ENCODE measurements around the gene DCUN1D5. TPM values are rescaled to one million over a fixed set of nuclear protein-coding genes. Genes with fewer than 3 reads are reported as not detected.

Gene DCUN1D5
- total RNA-seq, 1 experiment from 2014 or later: 68.3 TPM

GRCh38 chr11:103114836-103115235 is 22.9 kb upstream of the DCUN1D5 start:
- ChIA-PET POLR2A (no interaction called here), CTCF (no interaction called here)
- Histone ChIP-seq H3K4me1 (ENCODE audit: control insufficient read depth, insufficient read depth, low read length) (peaks cover 6% of the 10 kb centered on the region; the same call in 1 of the 2 replicates), H3K4me3 (ENCODE audit: low read depth in 2 of 2, low read length in 2 of 2) (no peak overlapping the region), H3K27ac (ENCODE audit: low read length) (no peak overlapping the region), H3K36me3 (ENCODE audit: control insufficient read depth, insufficient read depth, low read length) (no peaks in the 10 kb centered on the region), H3K27me3 (ENCODE audit: control insufficient read depth, insufficient read depth, low read length) (no peaks in the 10 kb centered on the region), H3K9me3 (ENCODE audit: control insufficient read depth, insufficient read depth, low read depth, low read length) (no peaks in the 10 kb centered on the region)
- intact Hi-C loops (cut with micrococcal nuclease; ENCODE audit: unreplicated experiment): no loop called here
- TF ChIP-seq SIN3A (IDR thresholded peaks at IDR 0.05; ENCODE audit: borderline replicate concordance, insufficient read depth, low read depth, low read length) (no peak), TCF7L2 (IDR thresholded peaks at IDR 0.05; ENCODE audit: low read depth, low read length) (no peak)
- in situ Hi-C loops (cut with HindIII; ENCODE audit: low pct_unique_long_range_greater_than_20kb, low sequenced_read_pairs): no loop called here
- BruUV-seq (replicated peaks): no TSS peak
- no peak for ATAC-seq
- DNase-seq (ENCODE audit: low read depth, low spot score): no peak

- Histone ChIP-seq H3K4me3 (ENCODE audit: low read depth in 2 of 2, low read length in 2 of 2) (no peak overlapping the region), H3K4me1 (ENCODE audit: control insufficient read depth, insufficient read depth, low read length) (peaks cover 6% of the 10 kb centered on the region; the same call in 1 of the 2 replicates), H3K9me3 (ENCODE audit: control insufficient read depth, insufficient read depth, low read depth, low read length) (no peaks in the 10 kb centered on the region), H3K36me3 (ENCODE audit: control insufficient read depth, insufficient read depth, low read length) (no peaks in the 10 kb centered on the region), H3K27ac (ENCODE audit: low read length) (no peak overlapping the region), H3K27me3 (ENCODE audit: control insufficient read depth, insufficient read depth, low read length) (no peaks in the 10 kb centered on the region)
- intact Hi-C loops (cut with micrococcal nuclease; ENCODE audit: unreplicated experiment): no loop called here
- in situ Hi-C loops (cut with HindIII; ENCODE audit: low pct_unique_long_range_greater_than_20kb, low sequenced_read_pairs): no loop called here
- CTCF ChIA-PET: interaction anchor here (0.5 kb wide), 1 partner anchor 773 kb away, joined by 3 read pairs; no protein-coding TSS in a partner anchor
- TF ChIP-seq POLR2AphosphoS5 (IDR thresholded peaks at IDR 0.05; ENCODE audit: low read depth, low read length): no peak
- TF ChIP-seq CTCF (IDR thresholded peaks at IDR 0.05): no peak
- TF ChIP-seq SIN3A (IDR thresholded peaks at IDR 0.05; ENCODE audit: borderline replicate concordance, insufficient read depth, low read depth, low read length): no peak
- no peak for TF ChIP-seq REST (IDR thresholded peaks at IDR 0.05; ENCODE audit: insufficient read depth in 1 of 2, low read depth in 2 of 2, low read length in 1 of 2)
- TF ChIP-seq TCF7L2 (IDR thresholded peaks at IDR 0.05; ENCODE audit: low read depth, low read length): no peak
- POLR2A ChIA-PET: no interaction called here
- no TSS peak for BruUV-seq (replicated peaks)
- no peak for DNase-seq (ENCODE audit: low read depth, low spot score)
- no peak for ATAC-seq
These were observed 20.4 kb upstream of the DCUN1D5 start for GRCh38 chr11:103112364-103112763.

- intact Hi-C loops (cut with micrococcal nuclease; ENCODE audit: unreplicated experiment): no loop called here
- POLR2A ChIA-PET: no interaction called here
These were observed 19.4 kb upstream of the DCUN1D5 start for GRCh38 chr11:103111400-103111799.

More at GRCh38 chr11:103111400-103111799, 19.4 kb upstream of the DCUN1D5 start:
- Histone ChIP-seq H3K4me3 (ENCODE audit: low read depth in 2 of 2, low read length in 2 of 2) (no peak overlapping the region), H3K9me3 (ENCODE audit: control insufficient read depth, insufficient read depth, low read depth, low read length) (no peaks in the 10 kb centered on the region), H3K4me1 (ENCODE audit: control insufficient read depth, insufficient read depth, low read length) (peaks cover 6% of the 10 kb centered on the region; the same call in 1 of the 2 replicates), H3K36me3 (ENCODE audit: control insufficient read depth, insufficient read depth, low read length) (no peaks in the 10 kb centered on the region), H3K27ac (ENCODE audit: low read length) (no peak overlapping the region), H3K27me3 (ENCODE audit: control insufficient read depth, insufficient read depth, low read length) (no peaks in the 10 kb centered on the region)
- ATAC-seq (no peak), DNase-seq (ENCODE audit: low read depth, low spot score) (no peak)
- in situ Hi-C loops (cut with HindIII; ENCODE audit: low pct_unique_long_range_greater_than_20kb, low sequenced_read_pairs): no loop called here
- no TSS peak for BruUV-seq (replicated peaks)
- TF ChIP-seq POLR2AphosphoS5 (IDR thresholded peaks at IDR 0.05; ENCODE audit: low read depth, low read length) (no peak), REST (IDR thresholded peaks at IDR 0.05; ENCODE audit: insufficient read depth in 1 of 2, low read depth in 2 of 2, low read length in 1 of 2) (no peak)
- CTCF ChIA-PET: interaction anchor here (0.6 kb wide), 1 partner anchor 22 kb away, joined by 3 read pairs; no protein-coding TSS in a partner anchor

Measured in Panc1 (cell line).